Type B pancreatic cell (in vitro differentiated cells): ENCODE results near the gene CDK5. TPM values are rescaled to one million over a fixed set of nuclear protein-coding genes. Genes with fewer than 3 reads are reported as not detected.
A peak's percentile ranks its signal among the peaks of the same experiment; 100 is the strongest.

Source experiments
- DNase-seq: peaks from one replicate; pipeline ENCODE4 v3.0.0; 2021; ENCODE audit warnings: mixed read lengths; ENCODE audit not compliant: unreplicated experiment; ENCODE audit errors: extremely low spot score
- H3K27ac Mint-ChIP-seq: 2 replicates; pipeline ENCODE4 v1.8.0; 2021; ENCODE audit warnings: mild to moderate bottlenecking, mixed read lengths
- H3K27me3 Mint-ChIP-seq: 2 replicates; pipeline ENCODE4 v1.8.0; 2021; ENCODE audit warnings: mixed read lengths
- H3K36me3 Mint-ChIP-seq: 2 replicates; pipeline ENCODE4 v1.8.0; 2021; ENCODE audit warnings: mixed read lengths
- H3K4me1 Mint-ChIP-seq: one replicate; pipeline ENCODE4 v1.8.0; 2021; ENCODE audit warnings: mixed read lengths; ENCODE audit not compliant: unreplicated experiment
- H3K4me3 Mint-ChIP-seq: 2 replicates; pipeline ENCODE4 v1.8.0; 2021; ENCODE audit warnings: mild to moderate bottlenecking, mixed read lengths
- H3K9me3 Mint-ChIP-seq: 2 replicates; pipeline ENCODE4 v1.8.0; 2021; ENCODE audit warnings: mixed read lengths
- total RNA-seq: library from RNA; stranded (reverse); gene quantifications from 2 replicates; pipeline ENCODE4 v1.2.1, GENCODE V29; 2021; ENCODE audit warnings: low replicate concordance
- TF ChIP-seq, protein P1 (sequence below): fragments of 200-600 bp; sonication (generic); conservative IDR thresholded peaks from 2 replicates; pipeline ENCODE4 v1.5.0; 2021; ENCODE audit warnings: antibody characterized with exemption, mild to moderate bottlenecking

The CDK5 gene
- total RNA-seq, 1 donor from 2014 or later = 20.5 TPM

DNA sequence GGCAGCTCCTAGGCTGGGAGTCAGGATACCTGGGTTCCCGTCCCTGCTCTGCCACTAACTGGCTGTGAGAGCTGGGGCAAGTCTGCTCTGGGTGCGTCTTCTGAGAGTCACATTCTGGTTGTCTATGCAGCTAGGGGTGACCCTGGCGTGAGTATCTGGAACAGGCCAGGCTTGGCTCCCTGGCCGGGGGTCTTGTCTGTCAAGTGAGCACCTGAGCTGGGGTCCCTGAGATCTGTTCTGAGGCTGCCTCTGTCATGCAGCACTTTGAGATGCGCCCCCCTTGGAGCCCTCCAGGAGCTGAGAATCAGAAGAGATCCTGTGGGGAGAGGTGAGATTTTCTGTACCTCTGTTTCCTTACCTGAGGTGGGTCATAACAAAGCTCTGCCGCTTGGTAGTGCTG, 36.1 kb upstream of the CDK5 start:
- no peak for DNase-seq

DNA sequence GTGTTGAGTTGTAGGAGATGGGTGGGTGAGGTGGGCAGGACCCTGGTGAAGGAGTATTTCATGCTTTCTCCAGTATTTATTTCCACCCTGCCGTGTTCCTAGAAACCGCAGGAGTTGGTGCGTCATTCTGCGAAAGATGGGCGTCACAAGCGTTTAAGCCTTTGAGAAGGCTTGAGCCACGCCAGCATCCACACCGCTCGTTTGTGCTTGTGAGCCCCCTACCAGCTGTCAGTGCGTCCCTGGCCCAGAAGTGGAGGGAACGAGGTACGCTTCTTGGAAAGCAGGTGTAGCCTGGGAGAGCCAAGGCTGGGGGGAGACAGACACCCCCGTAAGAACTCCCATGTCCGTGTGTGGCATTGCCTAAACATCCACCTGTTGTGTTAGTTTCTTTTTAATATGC, 34.3 kb upstream of the CDK5 start:
- no peak overlapping the region for H3K4me3 Mint-ChIP-seq
- peaks cover 7% of the 10 kb centered on the region for H3K36me3 Mint-ChIP-seq
- H3K9me3 Mint-ChIP-seq = no peaks in the 10 kb centered on the region
- no peak for DNase-seq
- H3K27me3 Mint-ChIP-seq = no peaks in the 10 kb centered on the region
- TF ChIP-seq, protein P1, sequence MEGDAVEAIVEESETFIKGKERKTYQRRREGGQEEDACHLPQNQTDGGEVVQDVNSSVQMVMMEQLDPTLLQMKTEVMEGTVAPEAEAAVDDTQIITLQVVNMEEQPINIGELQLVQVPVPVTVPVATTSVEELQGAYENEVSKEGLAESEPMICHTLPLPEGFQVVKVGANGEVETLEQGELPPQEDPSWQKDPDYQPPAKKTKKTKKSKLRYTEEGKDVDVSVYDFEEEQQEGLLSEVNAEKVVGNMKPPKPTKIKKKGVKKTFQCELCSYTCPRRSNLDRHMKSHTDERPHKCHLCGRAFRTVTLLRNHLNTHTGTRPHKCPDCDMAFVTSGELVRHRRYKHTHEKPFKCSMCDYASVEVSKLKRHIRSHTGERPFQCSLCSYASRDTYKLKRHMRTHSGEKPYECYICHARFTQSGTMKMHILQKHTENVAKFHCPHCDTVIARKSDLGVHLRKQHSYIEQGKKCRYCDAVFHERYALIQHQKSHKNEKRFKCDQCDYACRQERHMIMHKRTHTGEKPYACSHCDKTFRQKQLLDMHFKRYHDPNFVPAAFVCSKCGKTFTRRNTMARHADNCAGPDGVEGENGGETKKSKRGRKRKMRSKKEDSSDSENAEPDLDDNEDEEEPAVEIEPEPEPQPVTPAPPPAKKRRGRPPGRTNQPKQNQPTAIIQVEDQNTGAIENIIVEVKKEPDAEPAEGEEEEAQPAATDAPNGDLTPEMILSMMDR = no peak
- H3K27ac Mint-ChIP-seq = no peak overlapping the region
- H3K4me1 Mint-ChIP-seq = peaks cover 25% of the 10 kb centered on the region

More for the DNA sequence above, 36.1 kb upstream of the CDK5 start:
- no peaks in the 10 kb centered on the region for H3K9me3 Mint-ChIP-seq
- no peak overlapping the region for H3K4me3 Mint-ChIP-seq
- no peaks in the 10 kb centered on the region for H3K27me3 Mint-ChIP-seq
- no peak overlapping the region for H3K27ac Mint-ChIP-seq
- peaks cover 7% of the 10 kb centered on the region for H3K36me3 Mint-ChIP-seq
- TF ChIP-seq, protein P1 = no peak
- peaks cover 21% of the 10 kb centered on the region for H3K4me1 Mint-ChIP-seq

DNA sequence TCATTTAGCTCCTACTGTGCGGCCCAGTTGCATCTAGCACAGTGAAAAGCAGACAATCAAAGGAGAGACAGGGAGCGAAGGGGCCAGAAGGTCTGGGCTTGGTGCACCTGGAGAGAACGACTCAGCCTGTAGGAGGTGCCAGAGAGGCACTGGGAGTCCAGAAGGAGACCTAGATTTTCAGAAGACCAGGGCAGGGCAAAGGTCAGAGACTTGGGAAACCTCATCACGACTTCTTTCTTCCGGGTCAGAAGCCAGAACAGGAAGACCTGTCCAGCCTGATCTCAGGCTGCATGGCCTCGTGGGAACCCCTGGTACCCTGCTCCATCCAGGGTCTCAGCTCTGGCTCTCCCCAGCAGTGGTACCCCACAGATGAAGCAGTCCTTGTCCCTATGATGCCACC, 33.7 kb upstream of the CDK5 start:
- no peak overlapping the region for H3K27ac Mint-ChIP-seq
- H3K36me3 Mint-ChIP-seq = peaks cover 7% of the 10 kb centered on the region
- TF ChIP-seq, protein P1 = peak; percentile 66
- H3K4me1 Mint-ChIP-seq = peaks cover 25% of the 10 kb centered on the region
- no peak for DNase-seq
- H3K4me3 Mint-ChIP-seq = peak overlapping the region; percentile 4
- H3K27me3 Mint-ChIP-seq = no peaks in the 10 kb centered on the region
- no peaks in the 10 kb centered on the region for H3K9me3 Mint-ChIP-seq

DNA sequence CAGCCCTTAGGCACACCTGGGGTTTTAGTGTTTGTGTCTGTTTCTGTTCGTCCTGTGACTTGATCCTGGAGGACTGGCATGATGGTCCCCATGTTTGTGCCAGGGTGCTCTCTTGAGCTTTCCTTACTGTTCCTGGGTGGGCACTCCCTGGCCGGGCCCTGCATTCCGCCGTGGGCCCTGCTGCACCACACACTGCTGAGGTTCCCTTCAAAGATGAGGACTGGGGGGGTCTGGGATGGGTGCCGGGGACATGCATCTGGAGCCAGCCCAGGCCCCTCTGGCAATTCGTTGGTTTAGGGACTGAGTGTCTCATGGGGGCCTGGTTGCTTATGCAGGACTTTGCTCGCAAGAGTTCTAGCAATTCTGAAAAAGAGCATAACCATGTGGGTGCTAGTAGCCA, 33.3 kb upstream of the CDK5 start:
- Mint-ChIP-seq H3K4me3 (peak overlapping the region; percentile 4), H3K36me3 (peaks cover 7% of the 10 kb centered on the region), H3K4me1 (peaks cover 25% of the 10 kb centered on the region), H3K27ac (no peak overlapping the region), H3K9me3 (no peaks in the 10 kb centered on the region), H3K27me3 (no peaks in the 10 kb centered on the region)
- TF ChIP-seq, protein P1 = no peak
- no peak for DNase-seq

DNA sequence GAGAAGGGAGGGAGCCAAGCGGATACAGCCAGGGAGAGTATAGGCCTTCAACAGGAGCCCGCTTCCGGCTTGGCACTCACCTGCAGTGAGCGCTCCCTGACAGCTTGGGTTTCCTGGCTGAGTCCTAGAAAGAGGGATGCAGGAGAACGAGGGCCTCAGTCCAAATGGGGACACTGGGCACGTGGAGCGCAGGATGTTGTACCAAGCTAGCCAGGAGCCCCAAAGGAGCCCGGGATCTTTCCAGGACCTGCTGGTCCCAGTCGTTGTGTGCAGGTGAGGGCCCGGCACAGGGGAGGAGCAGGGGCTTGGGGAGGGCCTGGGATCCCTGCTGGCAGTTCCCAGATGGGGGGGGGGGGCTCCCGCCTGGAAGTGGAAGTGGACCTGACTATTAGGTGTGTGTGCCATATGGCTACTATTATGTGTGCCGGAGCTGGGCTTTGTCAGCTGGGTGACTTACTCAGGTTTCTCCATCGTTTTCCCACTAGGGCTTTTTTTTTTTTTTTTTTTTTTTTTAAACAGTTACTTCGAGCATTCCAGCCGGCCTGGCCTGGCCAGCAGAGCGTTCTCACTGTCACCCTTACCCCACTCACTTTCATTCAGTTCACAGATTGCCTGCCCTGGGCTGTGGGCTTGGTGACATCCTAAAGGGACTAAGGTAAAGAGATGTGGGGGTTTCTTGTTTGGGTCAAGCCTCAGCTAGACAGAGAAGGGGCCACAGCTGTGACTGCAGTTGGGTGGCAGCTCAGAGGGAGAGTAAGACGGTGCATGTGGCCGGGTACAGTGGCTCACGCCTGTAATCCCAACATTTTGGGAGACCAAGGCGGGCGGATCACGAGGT, 32.4 kb upstream of the CDK5 start:
- no peak for DNase-seq
- Mint-ChIP-seq H3K27me3 (no peaks in the 10 kb centered on the region), H3K9me3 (no peaks in the 10 kb centered on the region), H3K36me3 (peaks cover 7% of the 10 kb centered on the region), H3K4me1 (peaks cover 33% of the 10 kb centered on the region), H3K4me3 (peak overlapping the region; percentile 90), H3K27ac (peak overlapping the region; percentile 91)
- TF ChIP-seq, protein P1 = no peak
